Mesodermal cell (in vitro differentiated cells): ENCODE data around the gene NPAS3.

Source experiments
- H3K27ac ChIP-seq: 2 replicates; pipeline ENCODE4 v1.7.0; 2013; ENCODE audit warnings: mild to moderate bottlenecking, low read depth, low read length, moderate library complexity; ENCODE audit not compliant: severe bottlenecking
- H3K36me3 ChIP-seq: 2 replicates; pipeline ENCODE4 v1.7.1; 2013; ENCODE audit warnings: mild to moderate bottlenecking, low read length, moderate library complexity; ENCODE audit not compliant: control insufficient read depth, insufficient read depth
- H3K4me1 ChIP-seq: one replicate; pipeline ENCODE4 v1.7.1; 2013; ENCODE audit warnings: mild to moderate bottlenecking, low read length; ENCODE audit not compliant: insufficient read depth, control insufficient read depth, poor library complexity, severe bottlenecking
- H3K4me3 ChIP-seq: 2 replicates; pipeline ENCODE4 v1.7.0; 2013; ENCODE audit warnings: low read length, control low read depth, mild to moderate bottlenecking; ENCODE audit not compliant: insufficient read depth, poor library complexity, severe bottlenecking; ENCODE audit errors: extremely low read depth
- H3K9me3 ChIP-seq: 2 replicates; pipeline ENCODE4 v1.7.1; 2013; ENCODE audit warnings: mild to moderate bottlenecking, low read length, moderate library complexity; ENCODE audit not compliant: control insufficient read depth
- WGBS, 2 experiments: methylation state at CpG; one replicate each; pipeline ENCODE4 v1.1.5; 2013; ENCODE audit warnings: missing lambda C conversion rate in 2 of 2; ENCODE audit not compliant: insufficient coverage in 2 of 2; 5-methylcytosine and 5-hydroxymethylcytosine counted together

Gene NPAS3

DNA sequence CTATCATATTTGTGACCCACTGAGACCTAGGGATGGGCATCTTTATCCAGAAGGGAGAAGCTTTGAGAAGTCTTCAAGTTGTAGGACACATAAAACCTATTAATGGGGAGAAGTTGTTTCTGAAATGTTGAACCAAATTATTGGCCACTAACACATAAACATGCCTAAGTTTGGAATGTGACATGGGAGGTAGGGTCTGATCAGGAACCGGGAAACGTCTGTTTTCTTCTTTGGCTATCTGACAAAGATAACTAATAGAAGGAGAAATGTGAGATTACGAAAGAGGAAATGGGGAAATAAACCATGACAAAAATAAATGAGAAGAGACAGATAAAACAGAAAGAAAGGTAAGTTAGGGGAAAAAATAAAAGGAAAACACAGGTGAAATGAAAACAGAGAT lies 586.9 kb downstream of the NPAS3 start:
- H3K27ac ChIP-seq = no peak overlapping the region
- H3K36me3 ChIP-seq = no peaks in the 10 kb centered on the region
- no peaks in the 10 kb centered on the region for H3K9me3 ChIP-seq
- peaks cover 6% of the 10 kb centered on the region for H3K4me1 ChIP-seq
- H3K4me3 ChIP-seq = no peak overlapping the region
- 73 to 89% methylated on average over 3 of the region's 3 CpGs for WGBS, 2 experiments

DNA sequence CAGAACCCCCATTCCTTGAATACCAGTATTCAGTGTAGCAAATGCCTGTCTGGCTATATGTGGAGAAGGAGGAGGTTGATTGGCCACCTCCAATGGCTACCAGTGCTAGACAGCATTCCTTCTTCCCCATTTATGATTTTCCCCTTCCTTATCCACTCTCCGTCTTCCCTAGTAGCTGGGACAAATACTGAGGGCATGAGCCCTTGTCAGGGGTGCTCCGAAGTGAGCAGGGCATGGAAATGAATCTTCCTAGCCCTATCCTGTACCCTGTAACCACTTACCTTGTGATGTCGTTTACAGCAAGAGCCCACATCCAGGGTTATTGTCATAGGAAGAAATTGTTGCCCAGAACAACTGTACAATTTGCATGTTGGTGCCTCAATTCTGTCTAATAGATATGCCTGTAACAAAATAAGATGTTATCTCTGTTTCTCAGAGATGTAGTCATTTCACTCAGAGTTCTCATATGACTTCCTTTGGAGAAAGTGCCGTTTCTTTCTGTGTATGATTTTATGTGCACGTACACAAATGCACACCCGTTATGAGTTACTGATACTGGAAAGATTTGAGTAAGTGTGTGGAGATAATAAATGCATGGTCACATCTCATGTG lies 588.5 kb downstream of the NPAS3 start:
- Histone ChIP-seq H3K27ac (no peak overlapping the region), H3K36me3 (no peaks in the 10 kb centered on the region), H3K4me1 (peaks cover 9% of the 10 kb centered on the region), H3K9me3 (no peaks in the 10 kb centered on the region), H3K4me3 (no peak overlapping the region)
- WGBS, 2 experiments = 88 to 92% methylated on average over 5 to 6 of the region's 6 CpGs

DNA sequence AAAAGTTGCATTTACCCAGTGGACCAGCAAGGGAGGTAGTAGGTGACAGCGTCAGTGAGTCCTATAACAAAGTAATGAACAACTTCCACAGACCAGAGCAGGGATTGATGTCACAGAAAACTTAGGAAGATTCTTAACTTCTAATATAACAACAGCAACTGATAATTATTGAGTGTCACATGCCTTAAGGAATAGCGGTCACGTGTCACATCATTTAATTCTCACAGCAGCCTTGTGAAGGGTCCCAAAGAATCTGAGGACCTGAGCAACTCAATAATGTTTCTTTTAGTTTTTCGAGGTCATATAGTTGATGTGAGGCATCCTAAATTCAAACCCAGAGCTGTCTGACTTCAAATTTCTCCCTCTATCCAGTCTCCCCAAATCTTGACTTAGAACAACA lies 590.0 kb downstream of the NPAS3 start:
- no peaks in the 10 kb centered on the region for H3K9me3 ChIP-seq
- H3K4me1 ChIP-seq = peaks cover 5% of the 10 kb centered on the region
- no peak overlapping the region for H3K4me3 ChIP-seq
- no peak overlapping the region for H3K27ac ChIP-seq
- no peaks in the 10 kb centered on the region for H3K36me3 ChIP-seq
- WGBS, 2 experiments = 92 to 100% methylated on average over 1 to 2 of the region's 4 CpGs

GRCh38 chr14:33529787-33530757 lies 591.4 kb downstream of the NPAS3 start:
- H3K27ac ChIP-seq = no peak overlapping the region
- WGBS, 2 experiments = 85 to 90% methylated on average over 4 to 5 of the region's 11 CpGs
- peaks cover 9% of the 10 kb centered on the region for H3K4me1 ChIP-seq
- H3K9me3 ChIP-seq = no peaks in the 10 kb centered on the region
- H3K4me3 ChIP-seq = no peak overlapping the region
- no peaks in the 10 kb centered on the region for H3K36me3 ChIP-seq

DNA sequence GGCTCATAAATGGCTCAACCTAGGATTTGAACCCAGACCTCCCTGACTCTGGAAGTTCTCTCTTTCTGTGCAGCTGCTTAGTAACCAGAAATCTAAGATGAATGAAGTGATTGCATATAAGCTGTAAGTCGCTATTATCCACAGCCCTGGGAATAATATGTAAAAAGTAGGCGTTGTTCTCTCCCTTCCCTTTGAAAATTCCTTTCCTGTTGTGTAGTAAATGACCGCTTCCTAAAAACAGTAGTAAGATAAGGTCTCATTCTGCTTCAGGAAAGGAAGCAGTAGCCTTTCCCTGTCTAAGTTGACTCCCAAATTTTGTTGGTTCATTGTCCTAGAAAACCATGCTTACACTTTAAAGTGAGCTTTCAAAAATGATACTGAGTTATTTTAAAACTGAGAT lies 593.9 kb downstream of the NPAS3 start:
- Histone ChIP-seq H3K4me1 (peaks cover 9% of the 10 kb centered on the region), H3K36me3 (no peaks in the 10 kb centered on the region), H3K9me3 (no peaks in the 10 kb centered on the region), H3K4me3 (no peak overlapping the region), H3K27ac (peak overlapping the region; percentile 48)
- 75% methylated on average over 2 of the region's 3 CpGs; no CpG with 5 or more reads in 1 of the 2 experiments for WGBS, 2 experiments

DNA sequence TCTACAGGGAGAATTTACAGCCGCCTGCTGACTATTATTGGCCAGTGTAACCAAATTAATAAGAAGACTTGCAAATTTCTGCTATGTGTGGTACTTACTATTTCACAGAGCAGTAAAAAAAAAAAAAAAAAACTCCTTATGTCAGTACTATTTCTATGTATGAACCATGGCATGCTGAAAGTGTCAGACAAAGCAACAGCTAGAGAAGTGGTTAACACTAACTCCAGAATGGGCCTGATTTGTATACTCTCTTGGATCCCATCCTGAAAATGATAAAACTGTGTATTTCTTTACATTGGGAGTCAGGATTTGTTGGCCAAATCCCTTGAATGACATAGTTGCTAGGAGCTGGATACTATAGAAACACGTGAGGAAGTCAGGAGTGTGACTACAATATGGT lies 595.4 kb downstream of the NPAS3 start:
- H3K9me3 ChIP-seq = no peaks in the 10 kb centered on the region
- peaks cover 9% of the 10 kb centered on the region for H3K4me1 ChIP-seq
- no peak overlapping the region for H3K27ac ChIP-seq
- 100% methylated on average over 1 of the region's 2 CpGs for WGBS, 2 experiments
- H3K36me3 ChIP-seq = no peaks in the 10 kb centered on the region
- H3K4me3 ChIP-seq = no peak overlapping the region

- Histone ChIP-seq H3K9me3 (no peaks in the 10 kb centered on the region), H3K4me1 (peaks cover 11% of the 10 kb centered on the region), H3K27ac (no peak overlapping the region), H3K4me3 (no peak overlapping the region), H3K36me3 (no peaks in the 10 kb centered on the region)
- 71 to 92% methylated on average over 3 to 5 of the region's 6 CpGs for WGBS, 2 experiments
These were observed 596.0 kb downstream of the NPAS3 start for GRCh38 chr14:33534632-33535031.

DNA sequence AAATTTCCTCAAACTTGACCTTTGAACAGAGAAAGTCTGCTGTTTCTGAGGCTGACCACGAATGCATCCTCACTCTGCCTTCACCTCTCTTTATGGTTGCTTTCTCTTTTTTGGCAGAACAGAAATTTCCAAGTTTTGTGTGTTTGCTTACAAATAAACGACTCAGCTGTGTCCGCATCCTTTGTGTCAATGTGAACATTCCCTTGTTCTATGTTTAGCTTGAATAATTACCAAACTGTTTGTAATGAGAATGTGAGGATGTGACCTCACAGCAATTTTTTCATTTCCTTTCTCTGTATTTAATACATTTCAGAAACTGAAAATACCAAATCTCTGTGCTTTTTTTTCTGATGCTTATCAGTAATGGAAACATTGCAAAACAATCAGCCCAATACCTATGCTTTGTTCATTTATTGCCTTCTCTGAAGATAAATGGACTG lies 601.3 kb downstream of the NPAS3 start:
- 55 to 100% methylated on average over 1 of the region's 3 CpGs for WGBS, 2 experiments
- no peaks in the 10 kb centered on the region for H3K36me3 ChIP-seq
- peaks cover 9% of the 10 kb centered on the region for H3K4me1 ChIP-seq
- H3K4me3 ChIP-seq = no peak overlapping the region
- H3K27ac ChIP-seq = no peak overlapping the region
- no peaks in the 10 kb centered on the region for H3K9me3 ChIP-seq

- Histone ChIP-seq H3K9me3 (no peaks in the 10 kb centered on the region), H3K36me3 (no peaks in the 10 kb centered on the region), H3K4me3 (no peak overlapping the region), H3K4me1 (peaks cover 9% of the 10 kb centered on the region), H3K27ac (no peak overlapping the region)
- WGBS, 2 experiments = 100% methylated on average over 1 of the region's 2 CpGs; no CpG with 5 or more reads in 1 of the 2 experiments
These were observed 602.5 kb downstream of the NPAS3 start for GRCh38 chr14:33541171-33541570.

- Histone ChIP-seq H3K9me3 (no peaks in the 10 kb centered on the region), H3K4me3 (no peak overlapping the region), H3K4me1 (peaks cover 9% of the 10 kb centered on the region), H3K27ac (no peak overlapping the region), H3K36me3 (no peaks in the 10 kb centered on the region)
- WGBS, 2 experiments = 87 to 88% methylated on average over 8 to 10 of the region's 11 CpGs
These were observed 603.9 kb downstream of the NPAS3 start for GRCh38 chr14:33542338-33543287.
